Skeletal muscle cell (primary cell): Measurements from ENCODE around the gene OR4F6.
"Not testable (repeated sequence)": the region's sequence is repeated elsewhere in the genome, so short reads cannot be mapped to it uniquely, and the experiment has no call there.

ENCODE experiments used
- DNase-seq: peaks from one replicate; pipeline ENCODE4 v3.0.0-alpha.2; 2010; ENCODE audit warnings: low read depth
- H3K4me3 ChIP-seq: 2 replicates; pipeline ENCODE4 v1.5.1; 2011; ENCODE audit warnings: low read depth, mild to moderate bottlenecking, control low read depth, low read length, moderate library complexity

Gene OR4F6

GRCh38 chr15:101803209-101803608, at the start of gene OR4F6:
OR4F6 (plus strand) TSS chr15:101803509; CDS start chr15:101805720, 2,211 bp downstream.
- DNase-seq, result no peak
- H3K4me3 ChIP-seq, result no peak within 1 kb of the TSS

GRCh38 chr15:101764669-101765339, 38.5 kb upstream of the OR4F6 start:
- DNase-seq, result not testable (repeated sequence)

GRCh38 chr15:101765340-101765671, 38.0 kb upstream of the OR4F6 start:
- not testable (repeated sequence) for DNase-seq, H3K4me3 ChIP-seq

More at GRCh38 chr15:101764669-101765339, 38.5 kb upstream of the OR4F6 start:
- not testable (repeated sequence) for H3K4me3 ChIP-seq

GRCh38 chr15:101765772-101766456, 37.4 kb upstream of the OR4F6 start:
- no peak for DNase-seq
- no peak overlapping the region for H3K4me3 ChIP-seq

- not testable (repeated sequence) for DNase-seq
Observed at GRCh38 chr15:101767083-101767640, 36.1 kb upstream of the OR4F6 start.

GRCh38 chr15:101772921-101773320, 30.4 kb upstream of the OR4F6 start:
- DNase-seq, result no peak
- no peak overlapping the region for H3K4me3 ChIP-seq

More at GRCh38 chr15:101767083-101767640, 36.1 kb upstream of the OR4F6 start:
- not testable (repeated sequence) for H3K4me3 ChIP-seq

- DNase-seq, result no peak
Observed at GRCh38 chr15:101773496-101774100, 29.7 kb upstream of the OR4F6 start.

GRCh38 chr15:101775136-101775535, 28.2 kb upstream of the OR4F6 start:
- no peak overlapping the region for H3K4me3 ChIP-seq
- DNase-seq, result no peak

More at GRCh38 chr15:101773496-101774100, 29.7 kb upstream of the OR4F6 start:
- no peak overlapping the region for H3K4me3 ChIP-seq

GRCh38 chr15:101778576-101778975, 24.7 kb upstream of the OR4F6 start:
- DNase-seq, H3K4me3 ChIP-seq: not testable (repeated sequence)

GRCh38 chr15:101780225-101780624, 23.1 kb upstream of the OR4F6 start:
- not testable (repeated sequence) for H3K4me3 ChIP-seq
- DNase-seq, result peak; percentile 7

- DNase-seq, result no peak
- no peak overlapping the region for H3K4me3 ChIP-seq
Observed at GRCh38 chr15:101781928-101782327, 21.4 kb upstream of the OR4F6 start.

GRCh38 chr15:101784644-101785043, 18.7 kb upstream of the OR4F6 start:
- no peak for DNase-seq
- no peak overlapping the region for H3K4me3 ChIP-seq

- DNase-seq, H3K4me3 ChIP-seq: not testable (repeated sequence)
Observed at GRCh38 chr15:101786422-101786821, 16.9 kb upstream of the OR4F6 start.

- not testable (repeated sequence) for DNase-seq, H3K4me3 ChIP-seq
Observed at GRCh38 chr15:101788001-101788400, 15.3 kb upstream of the OR4F6 start.

- not testable (repeated sequence) for DNase-seq, H3K4me3 ChIP-seq
Observed at GRCh38 chr15:101788503-101789269, 14.6 kb upstream of the OR4F6 start.

GRCh38 chr15:101790748-101791147, 12.6 kb upstream of the OR4F6 start:
- not testable (repeated sequence) for H3K4me3 ChIP-seq

GRCh38 chr15:101793981-101794380, 9.3 kb upstream of the OR4F6 start:
- not testable (repeated sequence) for DNase-seq

More at GRCh38 chr15:101790748-101791147, 12.6 kb upstream of the OR4F6 start:
- DNase-seq, result not testable (repeated sequence)

GRCh38 chr15:101795455-101795854, 7.9 kb upstream of the OR4F6 start:
- peak; percentile 30 for DNase-seq
- H3K4me3 ChIP-seq, result no peak overlapping the region

More at GRCh38 chr15:101793981-101794380, 9.3 kb upstream of the OR4F6 start:
- not testable (repeated sequence) for H3K4me3 ChIP-seq

GRCh38 chr15:101799665-101800064, 3.6 kb upstream of the OR4F6 start:
- no peak overlapping the region for H3K4me3 ChIP-seq
- DNase-seq, result no peak
